NCI-H748 treated with DMSO at 0.1 percent for 48 hours (cell line): ENCODE results near the gene PSMB10.
"Not testable (repeated sequence)": the region's sequence is repeated elsewhere in the genome, so short reads cannot be mapped to it uniquely, and the experiment has no call there.

Experiments used
- DNase-seq: peaks from one replicate; lab custom pipeline; 2025; lab: John Stamatoyannopoulos, UW

PSMB10 gene

DNA sequence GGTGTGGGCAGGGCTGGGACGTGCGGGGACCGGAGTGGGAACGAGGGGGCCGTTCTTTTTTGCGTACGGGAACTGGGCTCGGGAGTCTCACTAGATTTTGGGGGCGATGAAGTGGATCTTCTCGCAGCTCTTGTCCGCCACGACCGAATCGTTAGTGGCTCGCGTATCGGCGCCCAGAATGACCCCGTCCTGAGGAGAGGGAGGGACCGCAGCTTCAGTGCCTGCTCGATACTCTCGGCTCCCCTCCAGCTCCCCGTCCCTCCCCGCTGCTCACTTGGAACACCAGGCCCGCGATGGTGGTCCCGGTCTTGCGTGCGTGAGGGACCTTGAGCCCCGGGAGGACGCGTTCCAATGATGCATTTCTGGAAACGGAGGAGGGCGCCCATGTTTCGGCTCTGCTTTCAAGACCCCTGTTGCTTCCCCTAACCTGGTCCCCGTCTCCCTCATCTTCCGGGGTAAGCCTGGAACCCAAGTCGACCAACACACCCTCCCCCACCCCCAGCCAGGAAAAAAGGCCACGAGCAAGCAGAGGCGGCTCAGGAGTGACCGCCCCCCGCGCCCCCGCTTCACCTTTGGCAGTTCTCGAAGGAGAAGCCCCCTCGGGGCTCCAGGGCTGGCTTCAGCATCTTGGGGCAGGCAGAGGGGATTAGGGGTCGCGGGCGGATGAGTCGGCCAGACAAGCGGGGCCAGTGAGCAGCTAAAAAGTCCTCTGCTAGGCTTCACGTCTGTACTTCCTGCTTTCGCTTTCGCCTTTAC is at the start of gene PSMB10:
Gene PSMB10 (minus strand): TSS at position 727 of the 756 bp plus-strand sequence. CDS start 101 bp downstream, at position 626.
- DNase-seq = no peak

DNA sequence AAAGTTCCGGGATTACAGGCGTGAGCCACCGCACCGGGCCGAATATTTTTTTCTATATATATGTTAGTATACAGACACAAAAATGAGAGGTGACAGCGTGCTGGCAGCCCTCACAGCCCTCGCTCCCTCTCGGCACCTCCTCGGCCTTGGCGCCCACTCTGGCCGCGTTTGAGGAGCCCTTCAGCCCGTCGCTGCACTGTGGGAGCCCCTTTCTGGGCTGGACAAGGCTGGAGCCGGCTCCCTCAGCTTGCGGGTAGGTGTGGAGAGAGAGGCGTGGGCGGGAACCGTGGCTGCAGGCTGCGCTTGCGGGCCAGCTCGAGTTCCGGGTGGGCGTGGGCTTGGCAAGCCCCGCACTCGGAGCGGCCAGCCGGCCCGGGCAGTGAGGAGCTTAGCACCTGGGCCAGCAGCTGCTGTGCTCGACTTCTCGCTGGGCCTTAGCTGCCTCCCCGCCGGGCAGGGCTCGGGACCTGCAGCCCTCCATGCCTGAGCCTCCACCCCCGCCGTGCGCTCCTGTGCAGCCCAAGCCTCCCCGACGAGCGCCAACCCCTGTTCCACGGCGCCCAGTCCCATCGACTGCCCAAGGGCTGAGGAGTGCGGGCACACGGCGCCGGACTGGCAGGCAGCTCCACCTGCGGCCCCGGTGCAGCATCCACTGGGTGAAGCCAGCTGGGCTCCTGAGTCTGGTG is 45.5 kb upstream of the PSMB10 start:
- DNase-seq = no peak

DNA sequence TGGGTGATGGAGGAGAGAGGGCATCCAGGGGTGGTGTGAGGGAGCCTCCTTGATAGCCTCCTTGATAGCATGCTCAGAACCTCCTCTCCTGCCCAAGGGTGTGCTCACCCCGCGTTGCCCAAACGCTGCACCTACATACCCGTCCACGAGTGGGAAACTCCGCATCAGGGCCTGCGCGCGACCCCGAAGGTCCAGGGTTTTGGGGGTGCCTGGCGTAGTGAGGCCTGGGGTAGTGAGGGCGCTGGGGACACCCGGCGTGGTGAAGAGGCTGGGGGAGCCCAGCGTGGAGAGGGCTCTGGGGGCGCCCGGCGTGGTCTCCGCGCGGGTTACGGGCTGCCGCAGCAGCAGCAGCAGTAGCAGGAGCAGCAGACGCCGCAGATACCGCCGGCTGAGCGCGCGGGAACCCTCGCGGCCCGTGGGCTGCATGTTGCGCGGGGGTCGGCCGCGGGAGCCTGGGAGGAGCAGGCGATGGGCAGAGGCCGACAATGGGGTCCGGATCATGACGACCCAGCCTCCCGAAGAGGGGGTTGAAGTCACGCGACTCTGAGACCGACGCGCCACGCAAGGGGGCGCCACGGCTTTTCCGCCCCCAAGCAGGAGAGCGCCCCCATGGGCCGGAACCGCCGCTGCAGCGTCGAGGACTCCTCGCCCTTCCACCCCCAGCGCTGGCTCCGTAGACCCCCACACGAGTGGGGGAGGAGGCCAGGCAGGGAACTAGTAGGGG is 43.5 kb upstream of the PSMB10 start, which contains the start of gene DPEP3:
Gene DPEP3 (minus strand): TSS at position 545 of the 724 bp plus-strand sequence. CDS start 119 bp downstream, at position 426.
- no peak for DNase-seq

DNA sequence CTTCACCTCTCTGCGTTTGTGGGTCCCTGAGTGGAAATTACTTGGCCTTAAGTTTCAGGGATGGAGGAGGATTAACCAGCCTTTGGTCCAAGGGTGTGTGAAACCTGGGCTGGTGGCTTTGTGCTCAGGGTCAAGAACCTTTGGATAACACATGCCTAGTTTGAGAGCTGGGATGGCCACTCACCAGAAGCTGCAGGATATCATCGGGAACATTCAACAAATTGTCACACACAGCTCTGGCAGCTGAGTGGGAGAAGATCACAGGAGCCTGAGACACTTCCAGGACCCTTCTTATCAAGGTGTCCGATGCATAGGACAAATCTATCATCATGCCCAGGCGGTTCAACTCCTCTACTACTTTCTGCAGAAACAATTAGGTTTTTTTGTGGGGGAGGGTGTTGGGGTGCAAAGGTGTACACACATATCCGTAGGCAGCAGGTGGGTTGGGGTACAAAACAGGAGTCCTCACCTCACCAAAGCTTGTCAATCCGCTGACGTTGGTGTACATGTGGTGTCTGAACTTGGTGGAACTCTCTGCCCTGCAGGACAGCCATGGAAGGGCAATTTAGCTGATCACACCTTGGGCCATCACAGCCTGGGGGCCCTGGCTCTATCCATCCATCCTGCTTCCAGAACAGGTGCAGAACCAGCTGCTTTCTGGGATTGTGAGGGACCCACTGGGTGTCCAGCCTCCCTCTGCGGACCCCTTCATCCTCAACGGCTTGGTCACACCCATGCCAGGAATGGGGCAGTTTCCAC is 41.0 kb upstream of the PSMB10 start:
- no peak for DNase-seq

DNA sequence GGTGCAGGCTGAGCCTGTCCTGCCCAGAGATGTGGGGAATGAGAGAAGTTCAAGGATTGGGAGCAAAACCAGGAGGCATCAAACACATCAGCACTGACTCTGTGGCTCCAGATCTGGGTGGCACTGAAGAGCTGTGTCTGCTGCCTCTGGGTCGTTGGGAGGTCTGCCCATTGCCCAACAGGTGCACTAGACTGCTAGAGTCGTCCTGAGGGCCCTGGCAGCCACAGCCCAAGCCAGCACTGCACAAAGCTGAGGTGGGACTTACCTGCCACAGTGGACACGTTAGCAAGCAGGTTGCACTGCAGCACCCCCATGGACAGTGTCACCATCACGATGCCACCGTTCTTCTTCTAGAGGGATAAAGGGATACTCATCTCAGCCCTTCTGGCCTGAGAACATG is 40.4 kb upstream of the PSMB10 start:
- no peak for DNase-seq

DNA sequence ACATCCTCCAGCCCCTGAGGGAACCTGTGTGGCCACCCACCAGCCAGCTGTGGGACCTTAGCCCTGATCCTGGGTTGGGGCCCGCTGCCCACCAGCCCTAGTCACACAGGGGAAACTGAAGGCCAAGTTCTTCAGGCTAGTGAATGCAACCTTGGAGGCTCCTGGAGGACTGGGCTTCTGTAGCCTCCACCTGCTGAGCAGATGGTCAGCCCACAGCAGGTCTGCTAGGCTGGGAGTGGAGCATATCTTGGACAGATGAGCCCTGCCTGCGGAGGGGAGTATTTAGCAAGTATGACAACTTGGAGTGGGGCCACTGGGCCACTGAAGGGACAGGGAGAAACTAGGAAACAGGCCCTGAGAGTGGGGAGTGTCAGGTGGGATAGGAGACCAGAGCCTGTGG is 39.6 kb upstream of the PSMB10 start:
- no peak for DNase-seq

DNA sequence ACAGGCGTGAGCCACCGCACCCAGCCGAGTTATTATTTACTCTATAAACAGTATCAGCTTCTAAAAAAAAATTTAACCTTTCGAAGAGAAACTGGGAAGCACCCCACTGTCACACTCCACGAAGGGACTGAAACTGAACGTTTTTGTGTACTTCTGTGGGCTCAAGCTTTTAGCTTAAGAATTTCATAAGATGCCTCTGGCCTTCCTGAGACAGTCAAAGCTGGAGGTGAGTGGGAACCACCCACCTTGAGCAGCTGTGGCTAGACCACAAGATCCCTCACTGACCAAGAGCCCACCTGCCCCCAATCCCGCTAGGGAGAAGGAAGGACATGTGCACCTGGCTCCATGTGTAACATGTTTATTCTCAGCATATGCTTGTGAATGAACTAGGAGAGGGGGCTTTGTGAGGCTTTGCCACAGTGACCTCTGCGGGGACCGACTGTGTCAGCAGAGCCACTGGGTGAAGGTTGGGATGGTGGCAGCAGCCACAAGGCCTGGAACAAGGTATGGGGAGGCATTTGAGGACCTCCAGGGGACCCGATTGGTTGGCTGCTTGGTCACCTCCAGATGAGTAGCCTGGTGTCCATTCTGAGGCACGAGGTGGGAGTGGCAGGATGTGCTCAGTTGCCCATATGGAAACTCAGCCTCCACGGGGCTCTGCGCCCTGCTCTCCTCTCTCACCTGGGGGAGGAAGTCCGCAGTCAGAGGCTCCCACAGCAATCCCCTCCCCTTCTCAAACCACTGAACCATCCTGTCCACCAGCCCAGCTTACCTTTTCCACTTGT is 38.9 kb upstream of the PSMB10 start:
- no peak for DNase-seq

DNA sequence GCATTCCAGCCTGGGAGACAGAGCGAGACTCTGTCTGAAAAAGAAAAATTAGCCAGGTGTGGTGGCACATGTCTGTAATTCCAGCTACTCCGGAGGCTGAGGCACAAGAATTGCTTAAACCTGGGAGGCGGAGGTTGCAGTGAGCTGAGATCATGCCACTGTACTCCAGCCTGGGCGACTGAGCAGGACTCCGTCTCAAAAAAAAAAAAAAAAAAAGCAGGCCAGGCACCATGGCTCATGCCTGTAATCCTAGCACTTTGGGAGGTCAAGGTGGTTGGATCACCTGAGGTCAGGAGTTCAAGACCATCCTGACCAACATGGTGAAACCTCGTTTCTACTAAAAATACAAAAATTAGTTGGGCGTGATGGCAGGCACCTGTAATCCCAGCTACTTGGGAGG is 35.6 kb upstream of the PSMB10 start:
- not testable (repeated sequence) for DNase-seq

DNA sequence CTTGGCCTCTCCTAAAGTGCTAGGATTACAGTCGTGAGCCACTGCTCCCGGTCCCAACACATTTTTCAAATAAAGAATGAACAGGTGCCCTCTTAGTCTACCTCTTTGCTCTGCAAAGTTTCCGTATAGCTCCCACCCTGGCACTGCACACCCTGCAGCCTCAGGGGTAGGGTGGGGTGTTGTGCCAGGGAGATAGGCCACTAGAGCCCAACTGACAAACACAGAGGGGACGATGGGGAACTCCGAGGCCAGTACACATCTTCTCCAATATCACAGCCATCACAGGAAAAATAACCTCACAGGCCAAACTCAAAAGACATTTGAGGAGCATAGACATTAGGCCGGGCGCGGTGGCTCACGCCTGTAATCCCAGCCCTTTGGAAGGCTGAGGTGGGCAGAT is 34.5 kb upstream of the PSMB10 start:
- DNase-seq = no peak

DNA sequence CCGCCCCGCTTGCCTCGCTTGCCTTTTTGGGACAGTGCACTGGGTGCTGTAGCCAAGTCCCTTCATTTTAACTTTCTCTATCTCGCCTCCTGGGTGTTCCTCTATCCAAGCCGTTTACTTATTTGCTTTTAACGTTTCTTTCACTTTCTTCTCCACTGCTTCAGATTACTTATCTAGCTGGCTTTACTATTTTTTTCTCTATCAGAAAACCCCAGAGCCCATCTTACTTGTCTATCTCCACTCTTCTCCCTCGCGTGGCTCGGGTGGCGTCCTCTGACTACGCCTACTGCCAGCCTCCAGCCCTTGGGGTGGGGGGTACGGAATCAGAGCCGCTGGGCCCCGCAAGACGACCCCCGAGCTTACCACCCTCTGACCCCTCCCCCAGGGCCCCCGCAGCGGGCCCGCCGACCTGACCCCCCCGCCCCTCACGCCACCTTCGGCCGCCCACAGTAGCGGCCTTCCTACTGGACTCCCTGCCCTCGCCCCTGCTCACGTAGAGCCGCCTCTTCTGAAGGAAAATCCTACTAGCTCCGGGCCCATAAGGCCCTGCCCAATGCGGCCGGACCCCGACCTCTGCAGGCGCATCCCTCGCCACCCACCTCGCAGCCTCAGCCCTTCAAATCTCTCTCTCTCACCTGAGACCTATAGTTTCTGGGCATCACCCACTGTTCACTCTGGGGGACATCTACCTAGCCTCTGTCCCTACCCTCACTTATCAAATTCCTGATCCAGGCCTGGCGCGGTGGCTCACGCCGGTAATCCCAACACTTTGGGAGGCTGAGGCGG is 32.8 kb upstream of the PSMB10 start:
- no peak for DNase-seq

DNA sequence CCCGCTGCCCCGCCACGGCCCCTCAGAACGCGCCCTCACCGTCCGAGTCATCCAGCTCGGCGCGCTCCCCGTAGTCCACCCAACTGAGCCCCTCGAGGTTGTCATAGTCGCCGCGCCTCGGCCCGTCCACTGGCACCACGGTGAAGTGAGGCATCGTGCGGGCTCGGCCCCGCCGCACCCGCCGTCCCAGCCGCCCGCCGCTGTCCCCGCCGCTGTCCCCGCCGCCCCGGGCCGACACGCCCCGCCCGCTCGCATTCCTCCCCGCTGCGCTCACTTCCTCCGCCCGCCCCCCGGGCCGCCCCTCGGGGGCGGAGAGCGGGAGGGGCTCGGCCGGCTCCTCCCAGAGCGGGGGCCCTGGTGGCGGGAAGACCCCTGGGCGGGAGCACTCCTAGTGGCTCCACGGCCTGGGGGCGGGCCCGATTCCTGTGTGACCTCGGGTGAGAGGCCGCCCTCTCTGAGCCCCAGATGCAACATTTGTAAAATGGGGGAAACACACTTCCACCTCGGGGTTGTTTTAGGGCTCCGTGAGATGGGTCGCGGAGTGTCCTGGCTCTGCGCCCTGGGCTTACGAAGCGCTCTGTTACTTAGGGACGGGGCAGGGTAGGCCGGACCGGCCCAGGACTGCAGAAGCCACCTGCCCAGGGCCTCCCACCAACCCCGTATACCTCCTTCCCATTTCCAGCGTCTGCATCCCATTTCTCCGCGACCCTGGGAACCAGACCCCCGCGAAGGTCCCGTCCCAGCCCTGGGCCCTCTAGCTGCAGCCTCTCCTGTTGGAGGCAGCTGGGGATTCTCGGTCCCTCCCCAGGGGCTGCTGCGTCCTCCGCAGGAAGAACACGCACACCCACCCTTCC is 32.0 kb upstream of the PSMB10 start, which contains the start of gene SLC12A4:
Gene SLC12A4 (minus strand): TSS at position 238 of the 854 bp plus-strand sequence. CDS start 84 bp downstream, at position 154.
- DNase-seq = peak; percentile 4

DNA sequence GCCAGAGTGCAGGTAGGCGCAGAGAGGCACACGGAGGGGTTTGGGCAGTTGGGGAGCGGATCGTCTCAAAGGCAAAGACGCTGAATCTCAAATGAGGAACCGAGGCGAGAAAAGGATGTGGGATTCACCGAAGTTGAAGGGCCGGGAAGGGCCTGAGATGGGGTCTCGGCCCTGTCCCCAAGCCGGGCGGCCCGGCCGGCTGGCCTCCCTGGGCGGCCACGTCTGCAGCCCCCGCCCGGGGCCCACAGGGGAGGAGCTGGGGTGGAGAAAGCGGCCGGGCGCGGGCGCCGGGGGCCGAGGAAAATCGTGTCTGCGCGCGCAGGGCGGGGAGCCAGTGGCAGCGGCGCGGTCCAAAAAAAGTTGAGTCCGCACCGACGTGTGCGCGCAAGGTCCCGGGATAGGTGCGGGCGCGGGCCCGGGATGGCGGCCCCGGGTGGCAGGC is 31.3 kb upstream of the PSMB10 start:
- DNase-seq = no peak

DNA sequence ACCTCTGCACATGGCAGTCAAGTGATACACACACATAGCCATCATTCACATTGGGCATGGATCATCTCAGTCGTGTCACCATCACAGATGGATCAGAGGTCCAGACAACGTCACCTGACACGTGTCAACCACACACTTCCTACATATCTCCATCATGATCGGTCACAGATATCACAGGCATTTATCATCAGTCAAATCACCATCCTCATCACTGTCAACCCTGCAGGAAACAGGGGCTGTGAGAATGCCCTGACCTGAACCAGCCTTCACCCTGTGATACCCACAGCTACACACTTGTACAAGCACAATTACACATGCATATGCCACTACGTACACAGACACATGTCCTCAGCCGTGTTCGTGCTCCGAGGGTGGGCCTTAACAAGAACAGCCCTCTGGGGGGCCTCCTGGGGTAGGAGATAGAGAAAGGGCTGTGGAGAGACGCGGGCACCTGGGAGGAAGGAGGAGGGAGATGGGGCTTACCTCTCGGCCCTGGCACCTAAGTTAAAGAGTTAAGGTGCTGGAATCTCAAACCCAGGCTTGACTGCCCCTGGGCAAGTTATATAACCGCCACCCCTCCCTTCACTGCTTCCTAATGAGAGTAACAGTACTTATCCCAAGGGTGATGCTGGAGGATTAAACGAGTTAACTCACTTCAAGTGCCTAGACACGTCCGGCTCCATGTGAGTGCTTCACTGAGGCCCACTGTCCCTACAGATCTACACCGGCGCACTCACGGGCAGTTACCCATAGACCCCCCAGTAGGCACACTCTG is 30.7 kb upstream of the PSMB10 start:
- no peak for DNase-seq

DNA sequence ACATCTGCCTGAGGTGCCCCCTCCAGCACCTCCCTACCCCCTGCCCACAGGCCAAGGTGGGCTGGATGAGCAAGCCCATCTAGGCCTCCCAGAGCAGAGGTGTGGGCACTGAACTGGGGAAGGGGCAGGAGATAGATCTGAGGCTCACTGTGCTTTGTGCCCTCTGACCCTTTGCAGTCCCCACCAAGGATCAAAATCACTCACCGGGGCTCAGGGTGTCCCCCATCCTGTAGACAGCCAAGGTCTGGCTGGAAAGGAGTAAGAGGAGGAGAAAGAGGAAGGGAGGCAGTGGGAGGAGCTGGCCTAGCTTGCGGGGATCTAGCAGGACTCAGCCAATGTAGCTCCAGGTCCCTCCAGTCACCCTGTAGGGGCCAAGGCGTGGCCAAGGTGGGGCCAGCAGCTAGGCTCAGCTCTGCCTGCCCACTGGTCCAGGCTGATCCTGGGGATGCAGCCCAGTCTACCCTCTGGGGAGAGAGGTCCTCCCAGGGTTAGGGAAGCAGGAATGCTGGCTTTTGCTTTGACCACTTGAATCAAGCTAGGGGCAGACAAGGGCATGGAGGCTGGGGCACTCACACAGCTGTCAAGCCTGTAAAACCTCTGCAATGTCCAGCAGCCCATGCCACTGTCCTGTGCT is 30.0 kb upstream of the PSMB10 start:
- no peak for DNase-seq

DNA sequence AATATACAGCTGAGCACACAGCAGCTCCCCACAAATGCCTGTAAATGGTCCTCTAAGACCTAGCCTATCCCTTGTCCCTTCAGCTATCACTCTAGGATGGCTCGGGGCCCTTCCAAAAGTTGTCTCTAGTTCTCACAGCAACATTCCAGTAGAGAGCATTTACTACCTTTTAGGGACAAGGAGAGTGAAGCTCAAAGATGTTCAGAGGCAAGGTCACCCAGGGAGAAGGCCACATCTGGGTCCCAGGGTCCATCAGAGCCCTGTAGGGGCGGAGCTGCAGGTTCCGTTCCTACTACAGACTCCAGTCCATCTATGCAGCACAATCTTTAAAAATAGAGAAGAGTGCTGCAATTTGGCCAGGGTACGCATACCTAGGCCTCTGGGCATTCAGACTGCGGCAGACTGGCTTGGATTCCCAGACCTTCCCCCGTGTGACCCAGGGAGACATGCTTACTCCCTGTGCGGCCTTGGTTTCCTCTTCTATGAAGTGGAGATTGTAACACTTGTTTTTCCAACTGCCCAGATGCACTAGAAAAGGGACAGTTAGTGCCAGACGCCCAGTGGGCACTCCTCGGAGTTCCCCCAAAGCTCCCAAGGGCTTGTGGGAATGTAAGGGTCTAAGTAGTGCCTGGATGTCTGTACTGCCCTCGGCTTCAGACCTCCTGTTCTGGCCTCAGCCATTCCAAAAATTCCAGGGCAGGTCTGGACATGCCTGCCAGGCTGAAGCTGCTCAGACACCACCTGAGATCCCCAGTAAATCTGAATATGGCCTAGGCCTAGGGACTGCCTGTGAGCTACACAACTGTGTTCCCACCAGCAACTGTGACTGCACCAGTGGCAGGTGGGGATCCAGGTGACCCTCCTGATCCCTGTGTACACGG is 29.3 kb upstream of the PSMB10 start:
- DNase-seq = no peak

DNA sequence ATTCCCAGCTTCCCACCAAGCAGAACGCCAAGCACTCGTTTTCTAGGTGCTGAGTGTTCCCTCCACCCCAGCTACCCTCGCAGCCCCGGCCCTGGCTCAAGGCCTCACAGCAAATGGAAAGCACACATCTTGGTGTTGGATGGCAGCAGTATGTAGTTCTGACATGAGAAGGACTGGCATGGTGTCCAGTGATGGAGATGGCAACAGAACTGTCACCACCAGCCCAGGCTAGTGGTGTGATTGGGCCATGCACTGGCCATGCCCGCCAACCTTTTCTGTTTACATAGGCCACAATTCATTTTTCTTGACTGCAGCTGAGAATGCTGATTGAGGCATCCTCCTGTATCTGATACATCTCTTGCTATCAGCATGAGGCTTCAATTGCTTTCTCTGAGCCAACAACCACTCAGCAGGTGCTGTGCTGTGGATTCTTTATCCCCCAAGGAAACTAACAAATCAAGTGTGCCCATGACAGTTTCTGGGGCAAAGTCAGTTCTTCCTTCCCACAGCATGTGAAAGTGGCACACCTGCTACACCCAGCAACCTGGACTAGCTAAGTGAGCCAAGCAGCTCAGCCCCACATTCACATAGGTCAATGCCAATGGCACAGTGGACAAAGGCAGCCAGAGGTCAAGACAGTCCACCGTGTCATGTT is 28.0 kb upstream of the PSMB10 start:
- no peak for DNase-seq
